Natural killer cell (primary cell): ENCODE measurements around the gene RBM28. TPM values are rescaled to one million over a fixed set of nuclear protein-coding genes. Genes with fewer than 3 reads are reported as not detected.

Source experiments
- ATAC-seq, 3 donors: fragments of 150-1000 bp in 2 of 3; fragments of 200-7000 bp in 1 of 3; cut with Tn5 transposase; 1 replicate in 1 of 3; 2 replicates in 2 of 3; pipeline ENCODE4 v1.10.0; 2021; ENCODE audit warnings: mild to moderate bottlenecking in 2 of 3, moderate library complexity in 2 of 3
- DNase-seq, 2 donors: peaks; one replicate each; pipeline versions ENCODE4 v3.0.0 to v3.0.0-alpha.2; 2013 to 2021; ENCODE audit warnings: mixed read lengths in 1 of 2
- H3K27ac ChIP-seq: one replicate; pipeline ENCODE4 v1.5.1; 2013; ENCODE audit warnings: mild to moderate bottlenecking, low read length
- H3K27me3 ChIP-seq: one replicate; pipeline ENCODE4 v1.6.1; 2013; ENCODE audit warnings: low read length; ENCODE audit not compliant: control insufficient read depth, insufficient read depth
- H3K36me3 ChIP-seq: one replicate; pipeline ENCODE4 v1.6.1; 2013; ENCODE audit warnings: low read length; ENCODE audit not compliant: control insufficient read depth, insufficient read depth
- H3K4me1 ChIP-seq: one replicate; pipeline ENCODE4 v1.6.1; 2013; ENCODE audit warnings: low read length; ENCODE audit not compliant: control insufficient read depth, insufficient read depth
- H3K4me3 ChIP-seq: one replicate; pipeline ENCODE4 v1.5.1; 2013; ENCODE audit warnings: low read length
- H3K9me3 ChIP-seq: one replicate; pipeline ENCODE4 v1.6.1; 2013; ENCODE audit warnings: low read length; ENCODE audit not compliant: control insufficient read depth, insufficient read depth
- H3K27ac Mint-ChIP-seq, 2 donors: one replicate each; pipeline ENCODE4 v1.8.0; 2022; ENCODE audit warnings: mild to moderate bottlenecking in 2 of 2, mixed read lengths in 2 of 2, moderate library complexity in 1 of 2
- H3K27me3 Mint-ChIP-seq, 2 donors: one replicate each; pipeline ENCODE4 v1.8.0; 2022; ENCODE audit warnings: low read depth in 2 of 2, mixed read lengths in 2 of 2
- H3K36me3 Mint-ChIP-seq: one replicate; pipeline ENCODE4 v1.8.0; 2022; ENCODE audit warnings: mixed read lengths
- H3K4me1 Mint-ChIP-seq, 2 donors: one replicate each; pipeline ENCODE4 v1.8.0; 2022; ENCODE audit warnings: mixed read lengths in 2 of 2
- H3K4me3 Mint-ChIP-seq: one replicate; pipeline ENCODE4 v1.8.0; 2022; ENCODE audit warnings: mild to moderate bottlenecking, moderate library complexity, mixed read lengths
- H3K9me3 Mint-ChIP-seq, 2 donors: one replicate each; pipeline ENCODE4 v1.8.0; 2022; ENCODE audit warnings: mixed read lengths in 2 of 2
- CTCF ChIP-seq: fragments of 200-600 bp; IDR thresholded peaks from one replicate; pipeline ENCODE4 v1.8.0; 2022; ENCODE audit warnings: antibody characterized with exemption
- WGBS: methylation state at CpG from one replicate; pipeline ENCODE4 v1.1.7; 2013; ENCODE audit warnings: missing lambda C conversion rate; ENCODE audit not compliant: insufficient coverage; 5-methylcytosine and 5-hydroxymethylcytosine counted together
- intact Hi-C: fragments of 100-400 bp; cut with micrococcal nuclease; formaldehyde crosslinking; loops from one replicate; pipeline ENCODE4 v1.14.2; 2022
- total RNA-seq, 4 donors: library from RNA; stranded (reverse); fragments of 120-200 nt in 1 of 4; gene quantifications; one replicate each; pipeline versions ENCODE4 v1.2.3 to v1.2.4, GENCODE V29; 2013 to 2022

The RBM28 gene
- total RNA-seq, 3 donors from 2014 or later (not counting 1 experiment from before 2014, with no cell fraction given) = 32.5 to 48.7 (median 48.5) TPM

- H3K36me3 ChIP-seq = no peaks in the 10 kb centered on the region
- no peak overlapping the region for H3K27ac Mint-ChIP-seq
- H3K4me1 Mint-ChIP-seq = no peaks in the 10 kb centered on the region
- H3K4me3 Mint-ChIP-seq = no peak overlapping the region
- no peaks in the 10 kb centered on the region for H3K9me3 Mint-ChIP-seq
- peaks cover 0 to 4% of the 10 kb centered on the region in 2 donors for H3K27me3 Mint-ChIP-seq
- 88% methylated on average over 15 of the region's 15 CpGs for WGBS
- no peak overlapping the region for H3K4me3 ChIP-seq
- H3K36me3 Mint-ChIP-seq = no peaks in the 10 kb centered on the region
- DNase-seq (no peak), ATAC-seq (no peak)
- H3K9me3 ChIP-seq = no peaks in the 10 kb centered on the region
- TF ChIP-seq CTCF = no peak
- intact Hi-C loops = no loop called here
- H3K27me3 ChIP-seq = no peaks in the 10 kb centered on the region
- no peaks in the 10 kb centered on the region for H3K4me1 ChIP-seq
- H3K27ac ChIP-seq = no peak overlapping the region
Measured at GRCh38 chr7:128262273-128263028, 81.3 kb downstream of the RBM28 start.

- intact Hi-C loops = no loop called here
- Histone ChIP-seq H3K27me3 (no peaks in the 10 kb centered on the region), H3K9me3 (no peaks in the 10 kb centered on the region), H3K27ac (no peak overlapping the region), H3K4me1 (no peaks in the 10 kb centered on the region), H3K4me3 (no peak overlapping the region), H3K36me3 (no peaks in the 10 kb centered on the region)
- H3K4me3 Mint-ChIP-seq = no peak overlapping the region
- no peaks in the 10 kb centered on the region for H3K36me3 Mint-ChIP-seq
- ATAC-seq (no peak), DNase-seq (no peak)
- peaks cover 0 to 6% of the 10 kb centered on the region in 2 donors for H3K4me1 Mint-ChIP-seq
- H3K27me3 Mint-ChIP-seq = peaks cover 0 to 2% of the 10 kb centered on the region in 2 donors
- H3K9me3 Mint-ChIP-seq = no peaks in the 10 kb centered on the region
- H3K27ac Mint-ChIP-seq = no peak overlapping the region
- TF ChIP-seq CTCF = no peak
- 91% methylated on average over 12 of the region's 12 CpGs for WGBS
Measured at GRCh38 chr7:128260069-128260795, 83.5 kb downstream of the RBM28 start.

DNA sequence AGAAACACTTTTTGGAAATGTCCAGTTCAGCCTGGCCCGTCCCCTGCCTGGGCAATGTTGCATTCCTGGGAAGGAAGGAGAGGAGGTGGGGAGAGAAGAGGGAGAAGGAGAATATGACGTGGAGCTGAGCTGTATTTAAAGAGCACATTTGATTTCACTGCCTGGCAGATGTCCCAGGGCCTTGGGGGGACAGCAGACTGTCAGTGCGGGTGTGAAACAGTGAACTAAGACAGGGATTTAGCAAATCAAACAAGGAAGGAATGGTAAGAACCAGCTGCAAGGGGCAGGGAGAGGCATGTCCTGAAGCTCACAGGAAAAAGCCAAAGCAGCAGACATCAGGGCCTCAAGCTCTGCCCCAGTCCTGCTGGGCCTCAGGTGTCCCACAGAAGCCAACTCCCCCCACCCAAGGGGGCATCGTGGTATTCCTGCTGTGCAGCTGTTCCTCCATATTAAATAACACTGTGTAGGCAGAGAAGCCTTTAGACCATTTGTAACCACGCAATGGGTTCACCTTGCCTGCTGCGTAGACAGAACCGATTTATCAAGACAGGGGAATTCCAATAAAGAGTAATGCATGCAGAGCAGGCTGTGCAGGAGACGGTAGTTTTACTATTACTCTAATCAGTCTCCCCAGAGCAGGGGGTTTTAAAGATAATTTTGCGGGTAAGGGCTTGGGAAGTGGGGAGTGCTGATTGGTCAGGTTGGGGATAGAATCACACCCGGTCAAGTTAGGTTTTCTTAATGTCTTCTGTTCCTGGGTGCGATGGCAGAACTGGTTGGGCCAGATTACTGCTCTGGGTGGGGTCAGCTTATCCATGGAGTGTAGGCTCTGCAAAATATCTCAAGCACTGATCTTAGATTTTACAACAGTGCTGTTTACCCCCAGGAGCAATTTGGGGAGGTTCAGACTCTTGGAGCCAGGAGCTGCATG is 84.3 kb downstream of the RBM28 start:
- TF ChIP-seq CTCF = no peak
- Mint-ChIP-seq H3K27ac (no peak overlapping the region), H3K4me1 (peaks cover 0 to 6% of the 10 kb centered on the region in 2 donors), H3K4me3 (no peak overlapping the region), H3K9me3 (no peaks in the 10 kb centered on the region), H3K36me3 (no peaks in the 10 kb centered on the region), H3K27me3 (peaks cover 0 to 2% of the 10 kb centered on the region in 2 donors)
- no peaks in the 10 kb centered on the region for H3K27me3 ChIP-seq
- DNase-seq = no peak
- ATAC-seq = no peak
- H3K36me3 ChIP-seq = no peaks in the 10 kb centered on the region
- WGBS = 86% methylated on average over 11 of the region's 11 CpGs
- H3K27ac ChIP-seq = no peak overlapping the region
- H3K9me3 ChIP-seq = no peaks in the 10 kb centered on the region
- no peaks in the 10 kb centered on the region for H3K4me1 ChIP-seq
- no peak overlapping the region for H3K4me3 ChIP-seq
- intact Hi-C loops = no loop called here
